Small intestine (tissue), 7 donors: ENCODE results near the gene JAG2. TPM values are rescaled to one million over a fixed set of nuclear protein-coding genes. Genes with fewer than 3 reads are reported as not detected.

Source experiments
- DNase-seq, 2 donors: peaks; one replicate each; pipeline versions ENCODE4 v3.0.0 to v3.0.0-alpha.2; 2013
- FAIRE-seq: peaks from 2 replicates; lab custom pipeline; 2012; peaks lifted over from hg19 to GRCh38; lab: Jason Lieb, UNC
- H3K27ac ChIP-seq, 3 donors: one replicate each; pipeline ENCODE4 v1.5.1; 2013; ENCODE audit warnings: low read length in 2 of 3, mild to moderate bottlenecking in 2 of 3, control low read depth in 1 of 3, inconsistent platforms in 1 of 3, low read depth in 1 of 3, moderate library complexity in 1 of 3
- H3K27me3 ChIP-seq, 3 donors: one replicate each; pipeline ENCODE4 v1.6.1; 2013; ENCODE audit warnings: low read length in 3 of 3, inconsistent platforms in 1 of 3; ENCODE audit not compliant: control insufficient read depth in 3 of 3, insufficient read depth in 3 of 3
- H3K36me3 ChIP-seq, 3 donors: one replicate each; pipeline ENCODE4 v1.6.1; 2013; ENCODE audit warnings: low read length in 3 of 3, inconsistent platforms in 1 of 3, low read depth in 1 of 3, mild to moderate bottlenecking in 1 of 3, moderate library complexity in 1 of 3; ENCODE audit not compliant: control insufficient read depth in 3 of 3, insufficient read depth in 2 of 3
- H3K4me1 ChIP-seq, 3 donors: one replicate each; pipeline ENCODE4 v1.6.1; 2013; ENCODE audit warnings: low read length in 2 of 3, inconsistent platforms in 1 of 3, low read depth in 1 of 3, mild to moderate bottlenecking in 1 of 3, moderate library complexity in 1 of 3; ENCODE audit not compliant: control insufficient read depth in 3 of 3, insufficient read depth in 2 of 3
- H3K4me3 ChIP-seq, 3 donors: one replicate each; pipeline ENCODE4 v1.5.1; 2013; ENCODE audit warnings: low read length in 3 of 3, control low read depth in 1 of 3, inconsistent platforms in 1 of 3, low read depth in 1 of 3, mild to moderate bottlenecking in 1 of 3, moderate library complexity in 1 of 3
- H3K9me3 ChIP-seq, 2 donors: one replicate each; pipeline ENCODE4 v1.6.1; 2013; ENCODE audit warnings: low read depth in 1 of 2, low read length in 1 of 2; ENCODE audit not compliant: control insufficient read depth in 2 of 2, insufficient read depth in 1 of 2
- WGBS, 3 donors: extraction: QIAGEN DNeasy Blood & Tissue Kit; methylation state at CpG; one replicate each; pipeline ENCODE4 v1.1.7; 2013; 5-methylcytosine and 5-hydroxymethylcytosine counted together
- polyA plus RNA-seq, 4 donors: library from polyadenylated mRNA; stranded (reverse) in 3 of 4; unstranded in 1 of 4; fragments of 200-250 nt in 3 of 4; fragments of 120-200 nt in 1 of 4; gene quantifications; one replicate each; pipeline versions ENCODE4 v1.2.1 to v1.2.3, GENCODE V29; 2013
- donor health status: healthy with polysubstance abuse.
- donor health status: control.
- donor health status: control.
- donor health status: Bipolar disorder and iron deficiency.
- donor health status: healthy.

Gene JAG2
- polyA plus RNA-seq, 4 donors: 2.0 to 15.1 (median 4.8) TPM

- Histone ChIP-seq H3K9me3 (no peaks in the 10 kb centered on the region), H3K4me1 (no peaks in the 10 kb centered on the region), H3K4me3 (no peak overlapping the region), H3K36me3 (peaks cover 0 to 3% (median 0%) of the 10 kb centered on the region in 3 donors), H3K27ac (no peak overlapping the region), H3K27me3 (no peaks in the 10 kb centered on the region)
- WGBS, 3 donors: 69 to 74% (median 73%) methylated on average over 41 to 48 of the region's 48 CpGs
- DNase-seq (no peak), FAIRE-seq (no peak)
Observed at GRCh38 chr14:105155681-105156413, 12.7 kb downstream of the JAG2 start.

GRCh38 chr14:105155071-105155651 is 13.4 kb downstream of the JAG2 start:
- DNase-seq (peak in 1 of 2 donors; percentile 70), FAIRE-seq (no peak)
- no peak overlapping the region for H3K27ac ChIP-seq
- no peak overlapping the region for H3K4me3 ChIP-seq
- H3K27me3 ChIP-seq: no peaks in the 10 kb centered on the region
- no peaks in the 10 kb centered on the region for H3K9me3 ChIP-seq
- 40 to 67% (median 46%) methylated on average over 22 to 24 of the region's 24 CpGs for WGBS, 3 donors
- H3K36me3 ChIP-seq: peaks cover 0 to 5% (median 0%) of the 10 kb centered on the region in 3 donors
- H3K4me1 ChIP-seq: no peaks in the 10 kb centered on the region

GRCh38 chr14:105154476-105154871 is 14.1 kb downstream of the JAG2 start:
- H3K9me3 ChIP-seq: no peaks in the 10 kb centered on the region
- H3K27me3 ChIP-seq: no peaks in the 10 kb centered on the region
- no peak for FAIRE-seq
- peaks cover 0 to 5% (median 0%) of the 10 kb centered on the region in 3 donors for H3K36me3 ChIP-seq
- no peaks in the 10 kb centered on the region for H3K4me1 ChIP-seq
- no peak for DNase-seq
- H3K27ac ChIP-seq: no peak overlapping the region
- 70 to 79% (median 71%) methylated on average over 11 to 12 of the region's 12 CpGs for WGBS, 3 donors
- no peak overlapping the region for H3K4me3 ChIP-seq

GRCh38 chr14:105153739-105154475 is 14.7 kb downstream of the JAG2 start:
- Histone ChIP-seq H3K27ac (no peak overlapping the region), H3K36me3 (peaks cover 0 to 5% (median 0%) of the 10 kb centered on the region in 3 donors), H3K4me1 (no peaks in the 10 kb centered on the region), H3K9me3 (no peaks in the 10 kb centered on the region), H3K27me3 (no peaks in the 10 kb centered on the region), H3K4me3 (no peak overlapping the region)
- WGBS, 3 donors: 84 to 89% (median 88%) methylated on average over 22 to 26 of the region's 26 CpGs
- no peak for FAIRE-seq
- no peak for DNase-seq

- H3K4me3 ChIP-seq: no peak overlapping the region
- WGBS, 3 donors: 60 to 71% (median 60%) methylated on average over 16 to 18 of the region's 18 CpGs
- no peak for DNase-seq
- no peaks in the 10 kb centered on the region for H3K4me1 ChIP-seq
- H3K27ac ChIP-seq: peak overlapping the region in 1 of 3 donors; percentile 32
- no peak for FAIRE-seq
- no peaks in the 10 kb centered on the region for H3K9me3 ChIP-seq
- peaks cover 0 to 5% (median 0%) of the 10 kb centered on the region in 3 donors for H3K36me3 ChIP-seq
- no peaks in the 10 kb centered on the region for H3K27me3 ChIP-seq
Observed at GRCh38 chr14:105153331-105153731, 15.2 kb downstream of the JAG2 start.

- Histone ChIP-seq H3K4me1 (no peaks in the 10 kb centered on the region), H3K36me3 (peaks cover 0 to 5% (median 0%) of the 10 kb centered on the region in 3 donors), H3K27ac (peak overlapping the region in 1 of 3 donors; percentile 32), H3K4me3 (no peak overlapping the region), H3K9me3 (no peaks in the 10 kb centered on the region), H3K27me3 (no peaks in the 10 kb centered on the region)
- no peak for DNase-seq
- WGBS, 3 donors: 67 to 92% (median 74%) methylated on average over 12 to 14 of the region's 14 CpGs
- FAIRE-seq: no peak
Observed at GRCh38 chr14:105152794-105153241, 15.8 kb downstream of the JAG2 start.

- 84 to 92% (median 85%) methylated on average over 36 to 44 of the region's 44 CpGs for WGBS, 3 donors
- H3K27ac ChIP-seq: no peak overlapping the region
Observed at GRCh38 chr14:105151838-105152793, 16.5 kb downstream of the JAG2 start.

More at GRCh38 chr14:105151838-105152793, 16.5 kb downstream of the JAG2 start:
- DNase-seq (no peak), FAIRE-seq (no peak)
- Histone ChIP-seq H3K27me3 (no peaks in the 10 kb centered on the region), H3K4me3 (no peak overlapping the region), H3K36me3 (peaks cover 0 to 7% (median 0%) of the 10 kb centered on the region in 3 donors), H3K9me3 (no peaks in the 10 kb centered on the region), H3K4me1 (no peaks in the 10 kb centered on the region)
